H1 (cell line): ENCODE data around the gene SPSB2. TPM values are rescaled to one million over a fixed set of nuclear protein-coding genes. Genes with fewer than 3 reads are reported as not detected.
A peak's percentile ranks its signal among the peaks of the same experiment; 100 is the strongest.

Experiments used
- ATF2 ChIP-seq: IDR thresholded peaks from 2 replicates; pipeline ENCODE4 v1.6.1; 2012; ENCODE audit warnings: low read length, inconsistent platforms
- CBX5 ChIP-seq: fragments of 300-800, 300-1000 bp; sonication (generic); IDR thresholded peaks from 2 replicates; pipeline ENCODE4 v1.7.1; 2016; ENCODE audit warnings: antibody characterized with exemption, low read length, low read depth
- CHD2 ChIP-seq: IDR thresholded peaks from 2 replicates; pipeline ENCODE4 v1.6.1; 2012; ENCODE audit warnings: low read length, improper control_type of control experiment
- CREB1 ChIP-seq: IDR thresholded peaks from 2 replicates; pipeline ENCODE4 v1.6.1; 2012; ENCODE audit warnings: inconsistent platforms
- CTCF ChIP-seq, 3 experiments: IDR thresholded peaks; 1 replicate in 2 of 3; 2 replicates in 1 of 3; pipeline versions ENCODE4 v1.5.1 to v1.6.1; 2011; ENCODE audit warnings: low read length in 3 of 3, mild to moderate bottlenecking in 3 of 3, inconsistent platforms in 2 of 3, low read depth in 1 of 3, moderate library complexity in 1 of 3; ENCODE audit not compliant: insufficient read depth in 1 of 3; ENCODE audit errors: control extremely low read depth in 1 of 3
- FOSL1 ChIP-seq: IDR thresholded peaks from 2 replicates; pipeline ENCODE4 v1.6.1; 2011; ENCODE audit warnings: mild to moderate bottlenecking, low read depth, low read length, moderate library complexity; ENCODE audit not compliant: insufficient read depth
- HDAC2 ChIP-seq, 2 experiments: fragments of 300-600 bp in 1 of 2; sonication (generic) in 1 of 2; IDR thresholded peaks; 2 replicates each; pipeline ENCODE4 v1.6.1; 2011 to 2012; ENCODE audit warnings: low read depth in 2 of 2, low read length in 2 of 2, mild to moderate bottlenecking in 2 of 2, moderate library complexity in 2 of 2, borderline replicate concordance in 1 of 2, inconsistent platforms in 1 of 2
- JUND ChIP-seq: IDR thresholded peaks from 2 replicates; pipeline ENCODE4 v1.6.1; 2011; ENCODE audit warnings: mild to moderate bottlenecking, improper control_type of control experiment, low read length
- NANOG ChIP-seq: IDR thresholded peaks from 2 replicates; pipeline ENCODE4 v1.6.1; 2011; ENCODE audit warnings: low read length, low read depth, mild to moderate bottlenecking, inconsistent platforms; ENCODE audit not compliant: insufficient read depth, poor library complexity, severe bottlenecking
- NRF1 ChIP-seq: IDR thresholded peaks from 2 replicates; pipeline ENCODE4 v1.6.1; 2011; ENCODE audit warnings: mild to moderate bottlenecking, low read depth, low read length, improper control_type of control experiment
- POU5F1 ChIP-seq: IDR thresholded peaks from 2 replicates; pipeline ENCODE4 v1.6.1; 2011; ENCODE audit warnings: low read depth, mild to moderate bottlenecking, low read length, moderate library complexity
- RBBP5 ChIP-seq: IDR thresholded peaks from 2 replicates; pipeline ENCODE4 v1.7.1; 2012; ENCODE audit warnings: low read depth, mild to moderate bottlenecking, inconsistent platforms, low read length, moderate library complexity, borderline replicate concordance
- SAP30 ChIP-seq: fragments of 300-600 bp; sonication (generic); IDR thresholded peaks from 2 replicates; pipeline ENCODE4 v1.7.1; 2012; ENCODE audit warnings: low read length, moderate library complexity, mild to moderate bottlenecking, inconsistent platforms; ENCODE audit not compliant: insufficient read depth, insufficient replicate concordance
- SP2 ChIP-seq: IDR thresholded peaks from 2 replicates; pipeline ENCODE4 v1.6.1; 2012; ENCODE audit warnings: mild to moderate bottlenecking, low read length, inconsistent platforms
- YY1 ChIP-seq: IDR thresholded peaks from 2 replicates; pipeline ENCODE4 v1.6.1; 2011; ENCODE audit warnings: low read depth, mild to moderate bottlenecking, low read length
- polyA plus RNA-seq, 7 experiments: library from polyadenylated mRNA; depleted of rRNA in 3 of 7; stranded (reverse) in 5 of 7; unstranded in 2 of 7; fragments of >200 nt in 5 of 7; fragments of 200-250 nt in 2 of 7; gene quantifications; 1 replicate in 5 of 7; 2 replicates in 1 of 7; 4 replicates in 1 of 7; pipeline versions ENCODE4 v1.2.1 to v1.2.3, GENCODE V29; 2011 to 2013; ENCODE audit warnings: missing spikeins in 2 of 7, mixed read lengths in 2 of 7
- total RNA-seq: library from RNA; stranded (reverse); fragmentation: NEBNext Ultra II Directional; extraction: Animal tissue kit (Norgen Biotek cat#: 25700); gene quantifications from 2 replicates; pipeline ENCODE4 v1.2.1, GENCODE V29; 2021

SPSB2 gene
- total and polyA plus RNA-seq, 2 of the 8 experiments (the other 6 are each of a cell fraction or from before 2014, with no cell fraction given): 13.0 to 23.2 TPM

GRCh38 chr12:6867413-6868210 lies 5.5 kb downstream of the SPSB2 start, which contains the start of gene TPI1 (continued):
- TF ChIP-seq CTCF (IDR thresholded peaks at IDR 0.05; ENCODE audit: control extremely low read depth in 1 of 3, insufficient read depth in 1 of 3, low read depth in 1 of 3, low read length in 3 of 3): no peak
- no peak for TF ChIP-seq POU5F1
- TF ChIP-seq CREB1: no peak
- no peak for TF ChIP-seq RBBP5
- no peak for TF ChIP-seq ATF2
- no peak for TF ChIP-seq NANOG
- no peak for TF ChIP-seq NRF1
- no peak for TF ChIP-seq SAP30
- no peak for TF ChIP-seq SP2
- TF ChIP-seq HDAC2 (IDR thresholded peaks at IDR 0.05; ENCODE audit: borderline replicate concordance in 1 of 2, low read depth in 2 of 2, low read length in 2 of 2): 0 out of 4 replicates have a peak, but pooled peaks of 1 of the 2 experiments have one; percentile 58
- no peak for TF ChIP-seq CBX5
- no peak for TF ChIP-seq FOSL1
- peak; percentile 67; the same call in 1 of the 2 replicates for TF ChIP-seq YY1
- TF ChIP-seq CHD2: no peak
- no peak for TF ChIP-seq JUND
